ENCODE results near the gene SCN1B. TPM values are rescaled to one million over a fixed set of nuclear protein-coding genes. Genes with fewer than 3 reads are reported as not detected.

SCN1B gene
- total and polyA plus RNA-seq, 4 donors: 1.5 to 12.6 (median 9.0) TPM

DNA sequence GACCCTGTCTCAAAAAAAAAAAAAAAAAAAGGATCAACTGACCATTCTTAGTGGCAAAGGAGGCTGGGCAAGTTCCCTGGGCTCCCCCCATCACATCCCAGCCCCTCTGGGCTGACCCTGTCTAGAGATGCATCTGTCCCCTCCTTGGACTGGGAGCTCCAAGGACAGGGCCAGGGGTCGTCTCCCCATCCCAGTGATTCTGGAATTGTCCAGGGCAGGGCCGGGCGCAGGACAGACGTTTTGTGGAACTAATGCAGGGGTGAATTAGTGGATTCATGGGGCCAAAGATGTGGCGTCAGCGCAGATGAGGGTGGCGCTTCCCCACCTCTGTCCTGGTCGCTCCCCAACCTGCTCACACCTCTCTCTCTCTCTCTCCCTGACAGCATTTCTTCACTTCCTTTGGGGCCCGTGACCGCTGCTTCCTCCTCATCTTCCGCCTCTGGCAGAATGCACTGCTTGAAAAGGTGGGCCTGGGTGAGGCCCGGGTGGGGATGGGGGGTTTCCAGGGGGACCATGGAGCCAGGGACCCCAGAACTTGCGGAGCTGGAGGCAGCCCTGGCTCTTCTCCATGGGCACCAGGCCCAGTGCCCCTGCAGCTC, 19.1 kb upstream of the SCN1B start:
- WGBS, 2 donors: 47 to 74% methylated on average over 12 to 13 of the region's 13 CpGs

DNA sequence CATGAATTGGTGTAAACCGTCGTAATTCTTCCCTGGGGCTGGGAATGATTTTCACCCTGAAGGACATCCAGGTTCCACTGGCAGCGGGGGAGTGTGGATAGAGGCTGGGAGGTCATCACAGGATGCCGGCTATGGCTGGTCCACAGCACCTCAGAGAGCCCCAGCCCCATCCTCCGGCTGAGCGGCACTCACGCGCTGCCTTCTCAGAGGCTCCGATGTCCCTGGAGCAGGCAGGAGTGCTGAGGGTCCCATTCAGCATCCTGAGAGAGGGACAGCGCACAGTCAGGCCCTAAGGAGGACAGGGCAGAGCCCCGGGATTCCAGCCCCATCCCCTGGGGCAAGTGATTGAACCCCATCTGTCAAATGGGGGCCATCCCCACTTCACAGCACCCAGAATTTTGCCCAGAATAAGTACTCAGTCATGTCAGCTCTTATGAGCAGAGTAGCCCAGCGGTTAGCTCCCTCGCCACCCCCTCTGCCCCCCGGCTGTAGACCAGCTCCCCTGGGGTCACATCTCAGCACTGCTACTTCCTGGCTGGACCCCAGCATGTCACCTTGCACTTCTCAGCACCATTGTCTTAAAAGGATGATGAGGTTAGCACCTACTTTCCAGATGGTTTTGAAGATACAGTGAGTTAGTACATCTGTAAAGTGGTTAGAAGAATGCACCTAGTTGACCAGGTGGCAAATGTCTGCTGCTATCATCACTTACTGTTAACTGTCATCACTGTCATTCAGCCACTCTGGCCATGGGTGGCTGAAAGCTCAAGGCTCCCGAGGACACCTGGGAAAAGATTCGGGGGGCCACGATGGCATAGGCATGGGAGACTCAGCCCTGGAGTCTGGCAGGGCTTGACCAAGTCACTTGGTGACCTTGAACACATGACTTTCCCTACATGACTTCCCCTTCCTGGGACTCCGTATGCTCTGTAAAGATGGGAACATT, 18.3 kb upstream of the SCN1B start:
- ATAC-seq (ENCODE audit: insufficient read depth, low FRiP score) (no peak), DNase-seq (no peak)
- Histone ChIP-seq H3K36me3 (ENCODE audit: control insufficient read depth in 4 of 4, insufficient read depth in 4 of 4, low read length in 4 of 4) (peaks cover 0 to 56% (median 38%) of the 10 kb centered on the region in 4 donors), H3K9me3 (ENCODE audit: control insufficient read depth in 4 of 4, insufficient read depth in 3 of 4, low read length in 3 of 4) (no peaks in the 10 kb centered on the region), H3K4me1 (ENCODE audit: control insufficient read depth in 5 of 5, insufficient read depth in 5 of 5, low read length in 5 of 5) (peaks cover 0 to 10% (median 0%) of the 10 kb centered on the region in 5 donors), H3K27me3 (ENCODE audit: control insufficient read depth in 3 of 3, insufficient read depth in 3 of 3, low read length in 2 of 3) (no peaks in the 10 kb centered on the region), H3K27ac (ENCODE audit: low read depth in 1 of 2, low read length in 1 of 2) (peak overlapping the region in 1 of 2 donors; percentile 28), H3K4me3 (no peak overlapping the region), H3K9ac (ENCODE audit: insufficient read depth in 1 of 2, low read length in 2 of 2) (no peak overlapping the region)
- TF ChIP-seq, protein P1, sequence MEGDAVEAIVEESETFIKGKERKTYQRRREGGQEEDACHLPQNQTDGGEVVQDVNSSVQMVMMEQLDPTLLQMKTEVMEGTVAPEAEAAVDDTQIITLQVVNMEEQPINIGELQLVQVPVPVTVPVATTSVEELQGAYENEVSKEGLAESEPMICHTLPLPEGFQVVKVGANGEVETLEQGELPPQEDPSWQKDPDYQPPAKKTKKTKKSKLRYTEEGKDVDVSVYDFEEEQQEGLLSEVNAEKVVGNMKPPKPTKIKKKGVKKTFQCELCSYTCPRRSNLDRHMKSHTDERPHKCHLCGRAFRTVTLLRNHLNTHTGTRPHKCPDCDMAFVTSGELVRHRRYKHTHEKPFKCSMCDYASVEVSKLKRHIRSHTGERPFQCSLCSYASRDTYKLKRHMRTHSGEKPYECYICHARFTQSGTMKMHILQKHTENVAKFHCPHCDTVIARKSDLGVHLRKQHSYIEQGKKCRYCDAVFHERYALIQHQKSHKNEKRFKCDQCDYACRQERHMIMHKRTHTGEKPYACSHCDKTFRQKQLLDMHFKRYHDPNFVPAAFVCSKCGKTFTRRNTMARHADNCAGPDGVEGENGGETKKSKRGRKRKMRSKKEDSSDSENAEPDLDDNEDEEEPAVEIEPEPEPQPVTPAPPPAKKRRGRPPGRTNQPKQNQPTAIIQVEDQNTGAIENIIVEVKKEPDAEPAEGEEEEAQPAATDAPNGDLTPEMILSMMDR (IDR thresholded peaks at IDR 0.05; ENCODE audit: control extremely low read depth, extremely low read depth): no peak
- 80 to 84% methylated on average over 18 of the region's 18 CpGs for WGBS, 2 donors

More for the DNA sequence above, 19.1 kb upstream of the SCN1B start:
- Histone ChIP-seq H3K9me3 (ENCODE audit: control insufficient read depth in 4 of 4, insufficient read depth in 3 of 4, low read length in 3 of 4) (no peaks in the 10 kb centered on the region), H3K4me3 (no peak overlapping the region), H3K27ac (ENCODE audit: low read depth in 1 of 2, low read length in 1 of 2) (peak overlapping the region in 1 of 2 donors; percentile 43), H3K4me1 (ENCODE audit: control insufficient read depth in 5 of 5, insufficient read depth in 5 of 5, low read length in 5 of 5) (peaks cover 0 to 14% (median 0%) of the 10 kb centered on the region in 5 donors), H3K36me3 (ENCODE audit: control insufficient read depth in 4 of 4, insufficient read depth in 4 of 4, low read length in 4 of 4) (peaks cover 0 to 51% (median 43%) of the 10 kb centered on the region in 4 donors), H3K27me3 (ENCODE audit: control insufficient read depth in 3 of 3, insufficient read depth in 3 of 3, low read length in 2 of 3) (no peaks in the 10 kb centered on the region), H3K9ac (ENCODE audit: insufficient read depth in 1 of 2, low read length in 2 of 2) (no peak overlapping the region)
- TF ChIP-seq, protein P1 (IDR thresholded peaks at IDR 0.05; ENCODE audit: control extremely low read depth, extremely low read depth): no peak
- DNase-seq: no peak
- no peak for ATAC-seq (ENCODE audit: insufficient read depth, low FRiP score)

DNA sequence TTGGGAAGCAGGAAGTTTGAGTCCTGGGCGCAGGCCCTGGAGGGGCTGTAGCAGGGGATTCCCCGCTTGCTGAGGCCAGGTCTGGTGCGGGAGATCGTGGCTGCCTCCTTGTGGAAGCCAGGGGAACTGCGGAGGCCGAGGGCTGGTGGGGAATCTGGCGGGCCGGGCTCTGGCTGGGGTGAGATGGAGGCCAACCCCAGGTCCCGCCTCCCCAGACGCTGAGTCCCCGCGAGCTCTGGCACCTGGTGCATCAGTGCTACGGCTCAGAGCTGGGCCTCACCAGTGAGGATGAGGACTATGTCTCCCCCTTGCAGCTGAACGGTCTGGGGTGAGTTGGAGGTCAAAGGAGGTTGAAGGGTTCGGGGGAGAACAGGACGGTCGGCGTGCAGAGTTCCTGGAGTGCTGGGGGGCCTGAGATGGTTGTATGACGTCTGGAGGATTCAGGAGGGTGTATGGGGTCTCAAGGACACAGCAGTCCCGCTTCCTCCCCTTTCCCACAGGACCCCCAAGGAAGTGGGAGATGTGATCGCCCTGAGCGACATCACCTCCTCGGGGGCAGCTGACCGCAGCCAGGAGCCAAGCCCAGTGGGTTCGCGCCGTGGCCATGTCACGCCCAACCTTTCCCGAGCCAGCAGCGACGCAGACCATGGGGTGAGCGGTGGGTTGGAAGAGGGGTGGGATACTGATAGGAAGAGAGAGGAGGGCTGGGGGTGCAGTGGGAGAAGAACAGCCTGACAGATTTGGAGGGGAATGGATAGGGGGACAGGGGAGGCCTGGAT, 17.0 kb upstream of the SCN1B start:
- Histone ChIP-seq H3K4me3 (no peak overlapping the region), H3K27me3 (ENCODE audit: control insufficient read depth in 3 of 3, insufficient read depth in 3 of 3, low read length in 2 of 3) (no peaks in the 10 kb centered on the region), H3K9me3 (ENCODE audit: control insufficient read depth in 4 of 4, insufficient read depth in 3 of 4, low read length in 3 of 4) (no peaks in the 10 kb centered on the region), H3K4me1 (ENCODE audit: control insufficient read depth in 5 of 5, insufficient read depth in 5 of 5, low read length in 5 of 5) (peaks cover 0 to 9% (median 0%) of the 10 kb centered on the region in 5 donors), H3K27ac (ENCODE audit: low read depth in 1 of 2, low read length in 1 of 2) (no peak overlapping the region), H3K36me3 (ENCODE audit: control insufficient read depth in 4 of 4, insufficient read depth in 4 of 4, low read length in 4 of 4) (peaks cover under 1 to 64% (median 40%) of the 10 kb centered on the region in 4 donors), H3K9ac (ENCODE audit: insufficient read depth in 1 of 2, low read length in 2 of 2) (no peak overlapping the region)
- peak; percentile 65 to 85 (median 75) for DNase-seq
- 54 to 58% methylated on average over 32 of the region's 32 CpGs for WGBS, 2 donors
- ATAC-seq (ENCODE audit: insufficient read depth, low FRiP score): peak; percentile 83
- TF ChIP-seq, protein P1 (IDR thresholded peaks at IDR 0.05; ENCODE audit: control extremely low read depth, extremely low read depth): peak; percentile 95
